Esophagus muscularis mucosa (tissue), 4 donors: ENCODE results near the gene NUDT21. TPM values are rescaled to one million over a fixed set of nuclear protein-coding genes. Genes with fewer than 3 reads are reported as not detected.
A peak's percentile ranks its signal among the peaks of the same experiment; 100 is the strongest.
"Not testable (repeated sequence)": the region's sequence is repeated elsewhere in the genome, so short reads cannot be mapped to it uniquely, and the experiment has no call there.

ENCODE experiments used
- DNase-seq: peaks from one replicate; pipeline ENCODE4 v3.0.0-alpha.2; 2017; ENCODE audit errors: extremely low spot score
- H3K27ac ChIP-seq, 4 donors: fragments of 200-600 bp; sonication (generic); replicated peaks in 1 of 4; 1 replicate in 3 of 4; 2 replicates in 1 of 4; pipeline ENCODE4 v1.5.1; 2016 to 2019; ENCODE audit warnings: mild to moderate bottlenecking in 1 of 4
- H3K27me3 ChIP-seq, 4 donors: fragments of 200-600 bp; sonication (generic); one replicate each; pipeline versions ENCODE4 v1.5.1 to v1.6.0; 2016 to 2019
- H3K36me3 ChIP-seq, 4 donors: fragments of 200-600 bp; sonication (generic); one replicate each; pipeline ENCODE4 v1.5.1; 2016 to 2019
- H3K4me1 ChIP-seq, 4 donors: fragments of 200-600 bp; sonication (generic); one replicate each; pipeline ENCODE4 v1.5.1; 2016 to 2019
- H3K4me3 ChIP-seq, 4 donors: fragments of 200-600 bp; sonication (generic); 1 replicate in 2 of 4; 2 replicates in 2 of 4; pipeline ENCODE4 v1.5.1; 2016 to 2019; ENCODE audit warnings: mild to moderate bottlenecking in 4 of 4, moderate library complexity in 1 of 4
- H3K9me3 ChIP-seq, 4 donors: fragments of 200-600 bp; sonication (generic); 1 replicate in 3 of 4; 2 replicates in 1 of 4; pipeline ENCODE4 v1.5.1; 2016 to 2019
- EP300 ChIP-seq: sonication (generic); formaldehyde crosslinking; IDR thresholded peaks from one replicate; pipeline ENCODE4 v1.6.1; 2017; ENCODE audit warnings: antibody characterized with exemption
- POLR2A ChIP-seq: fragments of 450-650 bp; IDR thresholded peaks from one replicate; pipeline ENCODE4 v1.6.1; 2017; ENCODE audit warnings: antibody characterized with exemption, moderate library complexity, mild to moderate bottlenecking, low read depth
- POLR2AphosphoS5 ChIP-seq, 2 donors: sonication (generic); formaldehyde crosslinking; IDR thresholded peaks; one replicate each; pipeline ENCODE4 v1.6.1; 2017; ENCODE audit warnings: antibody characterized with exemption in 2 of 2
- WGBS: methylation state at CpG from one replicate; pipeline ENCODE4 v1.1.5; 2018; 5-methylcytosine and 5-hydroxymethylcytosine counted together
- intact Hi-C: fragments of 100-400 bp; cut with DNase I; formaldehyde crosslinking; loops from one replicate; pipeline ENCODE4 v1.15.1; 2023
- total RNA-seq, 4 donors: library from RNA; depleted of rRNA; stranded (reverse); fragments of >200 nt; gene quantifications; one replicate each; pipeline versions ENCODE4 v1.1.0 to v1.2.1, GENCODE V29; 2016
- TF ChIP-seq, protein P1 (sequence below), 3 experiments: fragments of 200-600 bp in 2 of 3; fragments of 450-650 bp in 1 of 3; sonication (generic) in 2 of 3; IDR thresholded peaks; one replicate each; pipeline ENCODE4 v1.5.1; 2017 to 2019; ENCODE audit warnings: antibody characterized with exemption in 3 of 3, mild to moderate bottlenecking in 2 of 3, moderate library complexity in 1 of 3

Gene NUDT21
- total RNA-seq, 4 donors from 2014 or later, result 35.5 to 46.7 (median 39.9) TPM

DNA sequence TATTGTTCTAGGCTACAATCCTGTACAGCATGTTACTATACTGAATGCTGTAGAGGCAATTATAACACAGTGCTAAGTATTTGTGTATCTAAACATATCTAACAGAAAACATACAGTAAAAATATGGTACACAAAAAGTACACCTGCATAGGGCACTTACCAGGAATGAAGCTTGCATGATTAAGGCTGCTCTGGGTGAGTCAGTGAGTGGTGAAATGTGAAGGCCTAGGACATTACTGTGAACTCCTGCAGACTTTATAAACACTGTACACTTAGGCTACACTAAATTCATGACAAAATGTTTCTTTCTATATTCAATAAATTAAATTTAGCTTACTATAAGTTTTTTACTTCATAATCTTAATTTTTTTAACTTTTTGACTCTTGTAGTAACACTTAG, 62.9 kb downstream of the NUDT21 start:
- H3K4me1 ChIP-seq, result no peaks in the 10 kb centered on the region
- H3K9me3 ChIP-seq, result no peaks in the 10 kb centered on the region
- no peaks in the 10 kb centered on the region for H3K27me3 ChIP-seq
- peaks cover 47 to 94% (median 75%) of the 10 kb centered on the region in 4 donors for H3K36me3 ChIP-seq
- no peak overlapping the region for H3K27ac ChIP-seq
- DNase-seq, result no peak
- H3K4me3 ChIP-seq, result no peak overlapping the region
- intact Hi-C loops, result no loop called here
- TF ChIP-seq POLR2AphosphoS5 (IDR thresholded peaks at IDR 0.05), result no peak
- no peak for TF ChIP-seq POLR2A
- TF ChIP-seq, protein P1, sequence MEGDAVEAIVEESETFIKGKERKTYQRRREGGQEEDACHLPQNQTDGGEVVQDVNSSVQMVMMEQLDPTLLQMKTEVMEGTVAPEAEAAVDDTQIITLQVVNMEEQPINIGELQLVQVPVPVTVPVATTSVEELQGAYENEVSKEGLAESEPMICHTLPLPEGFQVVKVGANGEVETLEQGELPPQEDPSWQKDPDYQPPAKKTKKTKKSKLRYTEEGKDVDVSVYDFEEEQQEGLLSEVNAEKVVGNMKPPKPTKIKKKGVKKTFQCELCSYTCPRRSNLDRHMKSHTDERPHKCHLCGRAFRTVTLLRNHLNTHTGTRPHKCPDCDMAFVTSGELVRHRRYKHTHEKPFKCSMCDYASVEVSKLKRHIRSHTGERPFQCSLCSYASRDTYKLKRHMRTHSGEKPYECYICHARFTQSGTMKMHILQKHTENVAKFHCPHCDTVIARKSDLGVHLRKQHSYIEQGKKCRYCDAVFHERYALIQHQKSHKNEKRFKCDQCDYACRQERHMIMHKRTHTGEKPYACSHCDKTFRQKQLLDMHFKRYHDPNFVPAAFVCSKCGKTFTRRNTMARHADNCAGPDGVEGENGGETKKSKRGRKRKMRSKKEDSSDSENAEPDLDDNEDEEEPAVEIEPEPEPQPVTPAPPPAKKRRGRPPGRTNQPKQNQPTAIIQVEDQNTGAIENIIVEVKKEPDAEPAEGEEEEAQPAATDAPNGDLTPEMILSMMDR (IDR thresholded peaks at IDR 0.05), result no peak
- TF ChIP-seq EP300, result no peak

DNA sequence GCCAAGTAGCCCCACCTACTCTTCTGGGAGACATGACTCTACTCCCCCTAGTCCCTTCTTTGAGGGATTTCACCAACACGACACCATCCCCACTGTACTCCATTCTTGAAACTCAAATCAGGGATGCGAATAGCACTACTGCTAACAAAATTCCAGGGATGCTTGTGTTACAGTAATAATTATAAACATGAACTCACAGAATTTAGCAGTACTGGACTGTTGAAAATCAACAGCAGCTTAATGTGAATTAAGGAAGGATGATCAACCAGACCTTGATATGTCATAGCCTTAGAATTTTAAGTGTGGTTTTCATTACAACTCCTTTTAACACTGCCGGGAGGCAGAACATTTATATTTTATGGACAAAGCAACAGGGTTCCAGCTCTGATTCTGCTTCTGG, 63.7 kb downstream of the NUDT21 start:
- Histone ChIP-seq H3K4me1 (no peaks in the 10 kb centered on the region), H3K36me3 (peaks cover 47 to 95% (median 79%) of the 10 kb centered on the region in 4 donors), H3K27me3 (no peaks in the 10 kb centered on the region), H3K4me3 (no peak overlapping the region), H3K27ac (no peak overlapping the region), H3K9me3 (no peaks in the 10 kb centered on the region)
- peak; percentile 53 for DNase-seq
- intact Hi-C loops, result no loop called here
- 70% methylated on average over 3 of the region's 3 CpGs for WGBS
- TF ChIP-seq POLR2AphosphoS5 (IDR thresholded peaks at IDR 0.05) (no peak), EP300 (no peak), POLR2A (no peak)
- TF ChIP-seq, protein P1 (IDR thresholded peaks at IDR 0.05), result no peak

DNA sequence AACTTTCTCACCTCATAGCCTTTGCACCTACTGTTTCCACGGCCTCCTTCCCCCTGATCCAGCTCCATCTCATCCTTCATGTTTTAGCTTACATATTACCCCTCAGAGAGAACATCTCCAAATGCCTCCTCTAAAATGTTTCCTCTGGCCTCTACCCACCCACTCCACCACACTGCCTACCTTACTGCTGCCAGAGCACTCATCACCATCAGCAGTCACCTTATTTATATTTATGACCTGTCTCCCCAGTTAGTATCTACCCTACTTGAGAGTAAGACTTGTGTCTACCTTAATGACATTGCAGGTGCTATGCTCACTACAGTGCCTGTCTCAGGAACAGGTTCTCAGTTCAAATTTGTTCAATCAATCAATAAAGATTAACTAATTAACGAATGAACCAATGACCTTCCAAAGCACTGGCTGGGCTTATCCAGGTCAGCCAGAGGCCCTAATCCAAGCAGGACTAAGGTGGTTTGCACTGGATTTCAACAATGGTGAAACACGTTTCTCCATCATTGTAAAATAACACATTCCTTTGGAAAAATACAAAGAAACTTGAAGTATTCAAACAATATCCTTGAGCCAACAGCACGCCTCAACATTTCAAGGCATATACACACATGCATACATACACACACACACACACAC, 66.9 kb downstream of the NUDT21 start:
- no peaks in the 10 kb centered on the region for H3K27me3 ChIP-seq
- intact Hi-C loops, result no loop called here

DNA sequence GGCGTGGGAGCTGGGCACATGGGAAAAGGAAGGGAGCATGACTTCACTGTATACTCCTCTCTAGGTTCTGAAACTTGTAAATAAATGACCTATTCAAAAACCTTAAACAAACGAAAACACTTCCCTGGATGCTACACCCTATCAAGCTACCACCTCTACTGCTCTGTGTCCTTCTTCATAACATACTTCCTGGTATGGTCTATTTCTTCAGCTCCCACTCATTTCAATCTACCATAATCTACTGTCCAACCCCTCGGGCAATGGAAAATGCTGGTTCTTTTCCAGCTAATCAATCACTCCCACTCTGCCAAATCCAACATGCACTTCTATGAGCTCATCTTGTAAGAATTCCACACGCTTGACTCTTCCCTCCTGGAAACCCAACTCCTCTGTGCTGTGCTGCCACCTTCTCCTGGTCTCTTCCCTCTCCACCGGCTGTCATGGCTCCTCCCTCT, 68.2 kb downstream of the NUDT21 start:
- 65% methylated on average over 5 of the region's 5 CpGs for WGBS
- Histone ChIP-seq H3K9me3 (peaks cover 0 to 20% (median 7%) of the 10 kb centered on the region in 4 donors), H3K27me3 (no peaks in the 10 kb centered on the region), H3K4me3 (no peak overlapping the region), H3K27ac (no peak overlapping the region), H3K36me3 (peaks cover 44 to 97% (median 86%) of the 10 kb centered on the region in 4 donors), H3K4me1 (no peaks in the 10 kb centered on the region)
- intact Hi-C loops, result no loop called here
- TF ChIP-seq EP300 (no peak), POLR2AphosphoS5 (IDR thresholded peaks at IDR 0.05) (no peak), POLR2A (no peak)
- TF ChIP-seq, protein P1 (IDR thresholded peaks at IDR 0.05), result no peak
- no peak for DNase-seq

More for the DNA sequence above, 66.9 kb downstream of the NUDT21 start:
- Histone ChIP-seq H3K4me3 (no peak overlapping the region), H3K9me3 (peaks cover 0 to 20% (median 7%) of the 10 kb centered on the region in 4 donors), H3K36me3 (peaks cover 49 to 97% (median 87%) of the 10 kb centered on the region in 4 donors), H3K27ac (no peak overlapping the region), H3K4me1 (no peaks in the 10 kb centered on the region)
- TF ChIP-seq POLR2A, result no peak
- TF ChIP-seq EP300, result no peak
- TF ChIP-seq POLR2AphosphoS5 (IDR thresholded peaks at IDR 0.05), result no peak
- TF ChIP-seq, protein P1 (IDR thresholded peaks at IDR 0.05), result no peak
- 93% methylated on average over 4 of the region's 4 CpGs for WGBS
- peak; percentile 24 for DNase-seq

DNA sequence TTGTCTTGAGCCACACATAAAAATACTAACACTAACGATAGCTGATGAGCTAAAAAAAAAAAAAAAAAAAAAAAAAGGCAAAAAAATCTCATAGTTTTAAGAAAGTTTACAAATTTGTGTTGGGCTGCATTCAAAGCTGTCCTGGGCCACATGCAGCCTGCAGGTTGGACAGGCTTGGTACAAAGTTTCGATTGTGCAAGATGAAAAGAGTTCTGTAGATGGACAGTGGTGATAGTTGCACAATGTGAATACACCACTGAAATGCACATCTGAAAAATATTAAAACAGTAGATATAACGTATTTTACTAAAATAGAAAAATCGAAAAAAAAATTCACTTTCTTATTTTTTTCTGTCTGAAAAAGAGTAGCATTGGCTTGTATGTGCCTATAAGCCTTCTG, 68.7 kb downstream of the NUDT21 start:
- no peak overlapping the region for H3K27ac ChIP-seq
- intact Hi-C loops, result no loop called here
- TF ChIP-seq, protein P1 (IDR thresholded peaks at IDR 0.05), result no peak
- TF ChIP-seq POLR2A (no peak), POLR2AphosphoS5 (IDR thresholded peaks at IDR 0.05) (no peak), EP300 (no peak)
- peaks cover 0 to 20% (median 7%) of the 10 kb centered on the region in 4 donors for H3K9me3 ChIP-seq
- no peak overlapping the region for H3K4me3 ChIP-seq
- peaks cover 44 to 93% (median 82%) of the 10 kb centered on the region in 4 donors for H3K36me3 ChIP-seq
- no peaks in the 10 kb centered on the region for H3K27me3 ChIP-seq
- no peak for DNase-seq
- no peaks in the 10 kb centered on the region for H3K4me1 ChIP-seq
- 94% methylated on average over 4 of the region's 4 CpGs for WGBS

DNA sequence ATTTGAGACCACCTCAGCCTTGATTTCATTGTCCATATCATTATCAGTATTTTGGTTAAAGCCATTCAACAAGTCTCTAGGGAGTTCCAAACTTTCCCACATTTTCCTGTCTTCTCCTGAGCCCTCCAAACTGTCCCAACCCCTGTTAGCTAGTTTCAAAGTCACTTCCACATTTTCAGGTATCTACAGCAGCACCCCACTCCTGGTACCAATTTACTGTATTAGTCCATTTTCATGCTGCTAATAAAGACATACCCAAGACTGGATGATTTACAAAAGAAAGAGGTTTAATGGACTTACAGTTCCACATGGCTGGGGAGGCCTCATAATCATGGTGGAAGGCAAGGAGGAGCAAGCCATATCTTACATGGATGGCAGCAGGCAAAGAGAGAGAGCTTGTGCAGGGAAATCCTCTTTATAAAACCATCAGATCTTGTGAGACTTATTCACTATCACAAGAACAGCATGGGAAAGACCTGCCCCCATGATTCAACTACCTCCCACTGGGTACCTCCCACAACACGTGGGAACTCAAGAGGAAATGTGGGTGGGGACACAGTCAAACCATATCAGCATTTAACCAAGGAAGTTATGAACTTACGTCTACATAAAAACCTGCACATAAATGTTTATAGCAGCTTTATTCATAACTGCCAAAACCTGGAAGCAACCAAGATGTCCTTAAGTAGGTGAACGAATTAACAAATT, 70.2 kb downstream of the NUDT21 start:
- H3K4me1 ChIP-seq, H3K27me3 ChIP-seq, DNase-seq, H3K27ac ChIP-seq, intact Hi-C loops, H3K4me3 ChIP-seq: not testable (repeated sequence)
- peaks cover 0 to 20% (median 7%) of the 10 kb centered on the region in 4 donors for H3K9me3 ChIP-seq
- 94% methylated on average over 3 of the region's 3 CpGs for WGBS
- H3K36me3 ChIP-seq, result peaks cover 39 to 80% (median 73%) of the 10 kb centered on the region in 4 donors
